SIG-M5 treated with dmso at 0.1 percent for 504 hours (cell line): Measurements from ENCODE around the gene FAM107B.
"Not testable (repeated sequence)": the region's sequence is repeated elsewhere in the genome, so short reads cannot be mapped to it uniquely, and the experiment has no call there.

Experiments
- DNase-seq: peaks from one replicate; lab custom pipeline; 2025; ENCODE audit not compliant: unreplicated experiment; lab: John Stamatoyannopoulos, UW

The FAM107B gene

GRCh38 chr10:14639637-14640036 lies 135.1 kb downstream of the FAM107B start:
- DNase-seq, result no peak

- no peak for DNase-seq
Measured at GRCh38 chr10:14635043-14635710, 139.5 kb downstream of the FAM107B start.

GRCh38 chr10:14634572-14634971 lies 140.1 kb downstream of the FAM107B start:
- not testable (repeated sequence) for DNase-seq

- DNase-seq, result peak; percentile 20
Measured at GRCh38 chr10:14625765-14626525, 148.8 kb downstream of the FAM107B start.

GRCh38 chr10:14625192-14625631 lies 149.5 kb downstream of the FAM107B start:
- no peak for DNase-seq

GRCh38 chr10:14624600-14624999 lies 150.1 kb downstream of the FAM107B start:
- DNase-seq, result no peak

GRCh38 chr10:14623931-14624330 lies 150.8 kb downstream of the FAM107B start:
- no peak for DNase-seq

GRCh38 chr10:14621037-14621436 lies 153.7 kb downstream of the FAM107B start:
- no peak for DNase-seq

- no peak for DNase-seq
Measured at GRCh38 chr10:14618674-14619073, 156.0 kb downstream of the FAM107B start.

- DNase-seq, result peak; percentile 94
Measured at GRCh38 chr10:14617852-14618251, 156.8 kb downstream of the FAM107B start.

- peak; percentile 41 for DNase-seq
Measured at GRCh38 chr10:14616955-14617730, 157.6 kb downstream of the FAM107B start.

GRCh38 chr10:14616465-14616864 lies 158.2 kb downstream of the FAM107B start:
- no peak for DNase-seq

GRCh38 chr10:14613588-14613920 lies 161.1 kb downstream of the FAM107B start:
- peak; percentile 39 for DNase-seq

GRCh38 chr10:14612873-14613587 lies 161.7 kb downstream of the FAM107B start:
- DNase-seq, result peak; percentile 63

- DNase-seq, result no peak
Measured at GRCh38 chr10:14611968-14612693, 162.6 kb downstream of the FAM107B start.

- no peak for DNase-seq
Measured at GRCh38 chr10:14609178-14609577, 165.5 kb downstream of the FAM107B start.

- DNase-seq, result peak; percentile 87
Measured at GRCh38 chr10:14608381-14609001, 166.2 kb downstream of the FAM107B start.

GRCh38 chr10:14606633-14607032 lies 168.1 kb downstream of the FAM107B start:
- no peak for DNase-seq

GRCh38 chr10:14605231-14605925 lies 169.3 kb downstream of the FAM107B start:
- peak; percentile 45 for DNase-seq
